ENCODE data around the gene ZSWIM1.

ZSWIM1 gene

DNA sequence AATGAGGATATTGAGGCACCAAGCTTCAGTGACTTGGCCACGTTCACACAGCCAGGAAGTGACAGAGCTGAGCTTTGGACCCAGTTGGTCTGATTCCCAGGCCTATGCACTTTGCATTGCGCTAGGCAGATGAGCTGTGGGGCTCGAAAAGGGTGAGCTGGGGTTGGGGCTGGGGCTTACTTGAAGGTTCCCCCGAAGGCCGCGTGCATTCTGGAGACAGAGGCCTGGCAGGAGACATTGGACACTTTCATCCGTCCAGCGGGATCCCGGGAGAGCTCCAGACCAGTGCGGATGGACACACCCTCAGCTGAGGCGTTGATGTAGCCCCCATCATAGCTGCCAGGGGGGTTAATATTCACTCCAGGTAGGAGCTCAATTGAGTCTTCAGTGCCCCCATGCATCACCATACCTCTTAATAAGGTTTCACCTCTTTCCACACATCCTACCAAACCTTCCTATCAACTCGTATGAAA is 28.3 kb downstream of the ZSWIM1 start:
- DNase-seq (ENCODE audit: low spot score): no peak

DNA sequence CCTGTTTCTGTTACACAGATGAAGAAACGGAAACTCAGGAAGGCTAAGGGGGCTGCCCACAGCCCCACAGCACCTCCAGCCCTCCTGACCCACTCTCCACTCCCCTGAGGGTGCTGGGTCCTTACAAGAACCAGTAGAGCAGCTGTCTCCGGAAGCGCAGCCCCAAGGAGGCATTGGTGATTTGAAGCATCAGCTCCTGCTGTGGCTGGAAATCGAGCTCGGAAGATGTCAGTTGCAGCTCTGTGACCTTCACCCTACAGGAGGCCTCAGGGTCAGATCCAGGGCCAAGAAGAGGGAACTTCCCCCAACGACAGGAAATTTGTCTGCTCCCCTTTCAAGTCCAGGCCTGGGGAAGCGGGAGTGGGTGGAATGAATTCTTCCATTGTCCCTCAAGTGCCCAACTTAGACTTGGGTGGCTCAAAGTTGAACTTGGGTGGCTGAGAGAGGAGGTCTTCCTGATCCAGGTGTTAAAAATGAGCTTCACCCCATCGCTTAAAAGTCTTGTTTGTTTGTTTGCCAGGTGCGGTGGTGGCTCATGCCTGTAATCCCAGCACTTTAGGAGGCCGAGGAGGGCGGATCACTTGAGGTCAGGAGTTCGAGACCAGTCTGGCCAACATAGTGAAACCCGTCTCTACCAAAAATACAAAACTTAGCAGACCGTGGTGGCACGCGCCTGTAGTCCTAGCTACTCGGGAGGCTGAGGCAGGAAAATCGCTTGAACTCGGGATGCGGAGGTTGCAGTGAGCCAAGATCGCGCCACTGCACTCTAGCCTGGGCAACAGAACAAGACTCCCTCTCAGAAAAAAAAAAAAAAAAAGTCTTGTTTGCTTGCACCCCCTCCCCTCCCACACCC is 29.0 kb downstream of the ZSWIM1 start:
- DNase-seq (ENCODE audit: low spot score): no peak

DNA sequence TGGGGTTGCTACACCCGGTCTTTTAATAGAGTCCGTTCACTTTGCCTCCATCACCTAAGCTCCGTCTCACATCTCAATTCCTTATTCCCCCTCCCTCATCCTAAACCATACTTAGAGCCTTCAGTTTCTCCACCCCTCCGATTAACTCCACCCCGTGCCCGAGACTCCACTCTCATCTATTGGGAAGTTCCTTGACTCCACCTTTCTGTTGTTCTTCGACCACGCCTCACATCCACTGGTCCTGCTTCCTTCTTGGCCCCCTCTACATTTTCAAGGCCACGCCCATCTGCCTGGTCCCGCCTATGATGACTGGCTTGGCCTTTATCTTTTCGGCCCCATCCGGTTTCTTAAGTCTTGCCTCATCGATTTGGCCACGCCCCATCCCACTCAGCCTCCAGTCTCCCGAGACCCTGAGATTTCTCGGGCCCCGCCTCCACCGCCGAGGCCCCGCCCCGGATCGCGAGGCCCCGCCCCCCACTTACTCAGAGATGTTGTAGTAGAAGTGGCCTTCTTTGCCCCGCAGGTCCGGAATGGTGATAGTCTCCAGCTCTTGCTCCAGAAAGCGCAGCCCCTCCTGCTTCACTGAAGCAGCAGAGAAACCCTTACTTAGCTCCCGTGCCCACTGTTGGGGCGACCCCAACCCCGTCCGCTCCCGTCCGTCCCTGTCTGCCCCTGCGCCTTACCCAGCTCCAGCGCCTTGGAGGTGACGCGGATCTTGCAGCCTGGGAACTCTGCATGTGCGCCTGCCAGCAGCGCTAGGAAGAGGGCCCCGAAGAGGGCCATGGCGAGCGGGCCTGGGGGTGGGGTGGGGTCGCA is 29.9 kb downstream of the ZSWIM1 start:
- DNase-seq (ENCODE audit: low spot score): peak; percentile 96

- DNase-seq (ENCODE audit: low spot score): peak; percentile 40
Observed at GRCh38 chr20:45911486-45912343, 30.7 kb downstream of the ZSWIM1 start, which contains the start of gene PLTP. Gene PLTP (minus strand): TSS chr20:45912155. CDS start chr20:45911452, 703 bp downstream.

GRCh38 chr20:45912344-45912682 is 31.3 kb downstream of the ZSWIM1 start:
- no peak for DNase-seq (ENCODE audit: low spot score)

GRCh38 chr20:45913116-45913515 is 32.1 kb downstream of the ZSWIM1 start:
- DNase-seq (ENCODE audit: low spot score): no peak

GRCh38 chr20:45917790-45918141 is 36.7 kb downstream of the ZSWIM1 start:
- no peak for DNase-seq (ENCODE audit: low spot score)

DNA sequence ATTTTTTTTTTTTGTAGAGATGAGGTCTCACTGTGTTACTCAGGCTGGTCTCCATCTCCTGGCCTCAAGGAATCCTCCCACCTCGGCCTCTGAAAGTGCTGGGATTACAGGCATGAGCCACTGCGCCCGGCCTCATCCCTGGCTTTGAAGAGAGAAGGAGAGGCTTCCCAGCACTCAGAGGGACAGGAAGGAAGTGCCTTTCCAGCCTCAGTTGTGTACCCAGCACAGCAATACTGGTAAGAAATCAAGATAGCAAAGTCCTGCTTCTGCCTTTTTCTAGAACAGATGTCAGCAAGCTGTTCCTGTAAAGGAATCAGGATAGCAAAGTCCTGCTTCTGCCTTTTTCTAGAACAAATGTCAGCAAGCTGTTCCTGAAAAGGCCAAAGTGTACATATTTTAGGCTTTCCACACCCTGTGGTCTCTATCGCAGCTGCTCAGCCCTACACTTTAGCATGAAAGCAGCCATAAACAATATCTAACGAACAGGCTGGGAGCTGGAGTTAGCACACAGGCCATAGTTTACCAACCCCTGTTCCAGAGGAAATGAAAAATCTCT is 37.2 kb downstream of the ZSWIM1 start:
- DNase-seq (ENCODE audit: low spot score): no peak

DNA sequence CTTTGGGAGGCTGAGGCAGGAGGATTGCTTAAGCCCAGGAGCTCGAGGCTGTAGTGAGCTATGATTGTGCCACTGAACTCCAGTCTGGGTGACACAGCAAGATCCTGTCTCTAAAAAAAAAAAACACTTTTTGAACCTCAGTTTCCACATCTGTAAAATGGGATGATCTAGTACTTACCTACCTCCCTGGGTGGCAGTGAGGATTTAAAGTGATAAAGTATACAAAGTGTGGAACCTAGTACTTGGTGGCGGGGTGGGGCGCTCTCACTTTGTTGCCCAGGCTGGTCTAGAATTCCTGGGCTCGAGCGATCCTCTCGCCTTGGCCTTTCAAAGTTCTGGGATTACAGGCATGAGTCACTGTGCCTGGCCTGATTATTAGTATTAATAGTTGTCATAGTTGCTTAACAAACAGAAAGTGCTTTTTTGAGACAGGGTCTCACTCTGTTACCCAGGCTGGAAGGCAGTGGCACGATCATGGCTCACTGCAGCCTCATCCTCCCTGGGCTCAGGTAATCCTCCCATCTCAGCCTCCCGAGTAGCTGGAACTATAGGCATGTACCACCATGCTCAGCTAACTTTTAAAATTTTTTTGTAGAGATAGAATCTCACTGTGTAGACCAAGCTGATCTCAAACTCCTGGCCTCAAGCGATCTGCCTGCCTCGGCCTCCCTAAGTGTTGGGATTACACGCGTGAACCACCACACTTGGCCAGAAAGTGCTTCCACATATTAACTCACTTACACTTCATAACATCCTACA is 37.9 kb downstream of the ZSWIM1 start:
- no peak for DNase-seq (ENCODE audit: low spot score)

DNA sequence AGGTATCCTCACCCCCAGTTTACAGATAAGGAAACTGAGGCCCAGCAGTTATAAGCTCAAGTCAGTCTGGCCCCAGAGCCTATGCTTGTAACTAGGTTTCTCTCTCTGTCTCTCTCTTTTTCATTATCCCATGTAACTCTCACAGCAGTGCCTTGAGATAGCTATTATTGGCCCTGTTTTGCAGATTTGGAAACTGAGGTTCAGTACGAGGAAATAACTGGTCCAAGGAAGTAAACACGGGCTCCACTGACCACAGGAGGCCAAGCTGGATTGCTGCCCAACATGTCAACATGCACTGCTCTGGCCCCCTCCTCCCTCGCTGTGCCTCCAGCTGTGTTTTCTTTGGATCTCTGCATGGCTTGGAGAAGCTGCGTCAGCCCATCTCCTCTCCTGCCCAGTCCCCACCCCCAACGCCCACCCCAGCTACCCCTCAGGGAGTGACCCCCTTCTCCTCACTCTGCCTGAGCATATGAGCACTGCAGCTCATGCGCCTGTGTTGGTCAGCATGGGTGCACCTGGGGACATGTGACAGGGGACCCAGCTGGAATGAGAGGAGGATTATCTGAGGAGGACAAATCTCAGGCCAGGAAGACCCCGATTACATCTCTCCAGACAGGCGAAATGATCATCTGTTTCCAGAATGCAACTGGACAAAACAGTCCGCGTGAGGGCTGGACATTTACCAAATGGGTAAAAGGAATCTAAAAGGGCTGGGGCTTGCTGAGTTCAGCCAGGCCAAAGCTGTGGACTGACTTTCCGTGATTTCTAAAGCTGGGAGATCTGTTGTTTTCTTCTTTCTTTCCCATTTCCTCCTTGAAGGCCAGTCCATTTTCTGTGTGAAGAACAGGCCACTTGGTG is 38.7 kb downstream of the ZSWIM1 start:
- no peak for DNase-seq (ENCODE audit: low spot score)

DNA sequence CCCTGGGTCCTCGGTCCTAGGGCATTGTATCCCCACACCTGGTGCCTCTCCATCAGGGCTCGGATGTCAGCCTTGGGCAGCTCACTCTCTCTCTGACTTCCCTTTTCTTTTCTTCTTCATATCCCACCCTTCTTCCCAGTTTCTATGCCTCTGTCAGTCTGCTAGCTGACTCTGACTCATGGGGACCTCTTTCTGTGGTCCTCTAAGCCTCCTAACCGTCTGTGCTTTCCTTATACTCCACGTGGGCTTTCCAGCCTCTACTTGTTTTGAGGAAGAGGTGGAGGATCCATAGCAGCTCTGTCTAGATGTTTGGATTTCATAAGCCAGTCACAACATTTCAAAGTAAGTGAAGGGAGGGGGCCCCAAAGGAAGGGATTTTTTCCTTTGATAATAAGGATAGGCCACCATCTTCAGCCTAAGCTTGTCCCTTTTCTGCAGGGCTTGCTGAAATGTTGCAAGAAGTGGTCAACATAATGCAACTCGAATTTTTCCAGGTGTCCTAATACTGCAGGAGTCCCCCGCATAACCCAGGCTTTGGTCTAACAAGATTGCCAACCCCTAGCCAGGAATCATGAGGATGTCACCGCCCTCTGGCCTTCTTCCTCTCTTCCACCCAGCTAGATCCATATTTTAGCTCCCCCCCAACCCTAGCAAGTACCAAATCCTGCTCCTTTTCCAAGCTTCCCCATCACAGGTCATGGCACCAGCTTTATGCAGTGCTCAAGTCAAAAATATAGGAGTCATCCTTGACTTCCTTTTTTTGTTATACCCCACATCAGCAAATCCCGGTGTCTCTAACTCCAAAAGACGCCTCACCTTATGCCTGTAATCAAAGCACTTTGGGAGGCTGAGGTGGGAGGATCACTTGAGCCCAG is 39.7 kb downstream of the ZSWIM1 start:
- no peak for DNase-seq (ENCODE audit: low spot score)

DNA sequence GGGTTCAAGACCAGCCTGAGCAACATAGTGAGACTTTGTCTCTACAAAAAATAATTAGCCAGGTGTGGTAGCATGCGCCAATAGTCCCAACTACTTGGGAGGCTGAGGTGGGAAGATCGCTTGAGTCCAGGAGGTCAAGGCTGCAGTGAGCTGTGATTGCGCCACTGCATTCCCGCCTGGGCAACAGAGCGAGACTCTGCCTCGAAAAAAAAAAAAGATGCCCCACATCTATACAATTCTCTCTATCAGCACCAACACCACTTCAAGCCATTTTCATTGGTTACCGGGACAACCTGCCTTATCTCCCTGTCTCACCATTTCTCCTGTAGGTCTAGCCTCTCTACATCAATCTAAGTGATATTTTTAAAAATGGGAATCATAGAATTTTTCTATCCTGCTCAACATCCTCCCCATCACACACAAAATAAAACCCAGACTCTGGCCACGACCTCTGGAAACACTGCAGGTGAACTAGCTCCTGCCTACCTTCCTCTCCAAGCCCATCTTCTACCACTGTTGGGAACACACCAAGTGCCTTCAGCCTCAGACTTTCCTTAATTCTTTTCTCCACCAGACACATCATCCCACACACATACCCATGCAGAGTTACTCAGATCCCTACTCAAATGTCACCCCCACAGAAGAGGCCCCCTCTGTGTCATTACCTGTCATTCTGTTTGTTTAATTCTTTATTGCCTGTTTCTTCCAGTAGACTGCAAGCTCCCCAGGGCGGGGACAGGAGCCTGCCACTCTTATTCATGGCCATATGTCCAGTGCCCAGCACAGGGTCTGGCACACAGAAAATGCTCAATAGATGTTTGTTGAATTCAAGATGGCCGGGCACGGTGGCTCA is 40.5 kb downstream of the ZSWIM1 start:
- DNase-seq (ENCODE audit: low spot score): no peak

- no peak for DNase-seq (ENCODE audit: low spot score)
Observed at GRCh38 chr20:45924391-45925261, 43.6 kb downstream of the ZSWIM1 start.

DNA sequence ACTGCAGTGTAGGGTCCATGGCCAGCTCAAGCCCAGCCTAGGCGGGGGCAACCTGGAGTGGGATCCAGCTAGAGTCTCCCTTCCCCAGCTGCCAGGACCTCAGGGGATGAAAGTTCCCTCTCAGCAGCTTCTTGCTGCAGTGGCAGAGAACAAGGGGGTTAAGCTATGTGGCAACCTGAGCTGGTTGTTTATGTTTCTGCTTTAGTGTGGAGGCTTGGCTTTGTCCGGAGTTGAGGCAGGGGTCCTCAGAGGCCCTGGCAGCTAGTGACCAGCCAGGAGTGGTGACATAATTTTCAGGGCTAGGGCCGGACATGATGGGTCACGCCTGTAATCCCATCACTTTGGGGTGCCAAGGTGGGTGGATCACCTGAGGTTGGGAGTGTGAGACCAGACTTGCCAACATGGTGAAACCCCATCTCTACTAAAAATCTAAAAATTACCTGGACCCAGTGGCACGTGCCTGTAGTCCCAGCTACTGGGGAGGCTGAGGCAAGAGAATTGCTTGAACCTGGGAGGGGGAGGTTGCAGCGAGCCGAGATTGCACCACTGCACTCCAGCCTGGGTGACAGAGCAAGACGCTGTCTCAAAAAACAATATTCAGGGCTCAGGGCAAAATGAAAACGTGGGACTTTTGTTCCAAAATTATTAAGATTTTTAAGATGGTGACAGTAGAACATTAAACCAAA is 44.9 kb downstream of the ZSWIM1 start:
- DNase-seq (ENCODE audit: low spot score): no peak

- DNase-seq (ENCODE audit: low spot score): no peak
Observed at GRCh38 chr20:45926731-45927070, 45.7 kb downstream of the ZSWIM1 start.

DNA sequence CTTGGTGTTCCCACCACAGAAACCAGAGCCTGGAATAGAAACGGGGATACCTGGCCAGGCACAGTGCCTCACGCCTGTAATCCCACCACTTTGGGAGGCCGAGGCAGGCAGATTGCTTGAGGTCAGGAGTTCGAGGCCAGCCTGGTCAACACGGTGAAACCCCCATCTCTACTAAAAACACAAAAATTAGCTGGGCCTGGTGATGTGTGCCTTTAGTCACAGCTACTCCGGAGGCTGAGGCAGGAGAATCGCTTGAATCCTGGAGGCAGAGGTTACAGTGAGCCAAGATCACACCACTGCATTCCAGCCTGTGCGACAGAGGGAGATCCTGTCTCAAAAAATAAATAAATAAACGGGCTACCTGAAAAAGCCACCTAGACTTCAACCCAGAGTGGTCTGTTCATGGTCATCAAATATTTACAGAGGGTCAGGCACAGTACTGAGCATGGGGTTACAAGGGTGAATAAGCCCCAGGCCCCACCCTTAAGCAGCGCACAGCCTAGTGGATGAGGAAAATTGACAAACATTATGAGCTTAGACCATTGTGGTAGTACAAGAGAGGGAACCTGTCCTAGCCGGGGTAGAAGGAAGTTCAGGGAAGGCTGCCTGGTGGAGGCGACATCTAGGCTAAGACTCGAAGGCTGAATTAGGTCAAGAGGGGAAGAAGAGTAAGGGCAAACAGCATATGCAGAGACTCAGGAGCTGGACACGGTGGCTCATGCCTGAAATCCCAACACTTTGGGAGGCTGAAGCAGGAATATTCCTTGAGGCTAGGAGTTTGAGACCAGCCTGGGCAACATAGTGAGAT is 46.2 kb downstream of the ZSWIM1 start:
- DNase-seq (ENCODE audit: low spot score): no peak
